ENCODE measurements around the gene CDH3. TPM values are rescaled to one million over a fixed set of nuclear protein-coding genes. Genes with fewer than 3 reads are reported as not detected.
A peak's percentile ranks its signal among the peaks of the same experiment; 100 is the strongest.

The CDH3 gene
- total and polyA plus RNA-seq, 2 of the 13 experiments (the other 11 are each of a cell fraction or from before 2014, with no cell fraction given): 0.11 TPM; not detected in 1

DNA sequence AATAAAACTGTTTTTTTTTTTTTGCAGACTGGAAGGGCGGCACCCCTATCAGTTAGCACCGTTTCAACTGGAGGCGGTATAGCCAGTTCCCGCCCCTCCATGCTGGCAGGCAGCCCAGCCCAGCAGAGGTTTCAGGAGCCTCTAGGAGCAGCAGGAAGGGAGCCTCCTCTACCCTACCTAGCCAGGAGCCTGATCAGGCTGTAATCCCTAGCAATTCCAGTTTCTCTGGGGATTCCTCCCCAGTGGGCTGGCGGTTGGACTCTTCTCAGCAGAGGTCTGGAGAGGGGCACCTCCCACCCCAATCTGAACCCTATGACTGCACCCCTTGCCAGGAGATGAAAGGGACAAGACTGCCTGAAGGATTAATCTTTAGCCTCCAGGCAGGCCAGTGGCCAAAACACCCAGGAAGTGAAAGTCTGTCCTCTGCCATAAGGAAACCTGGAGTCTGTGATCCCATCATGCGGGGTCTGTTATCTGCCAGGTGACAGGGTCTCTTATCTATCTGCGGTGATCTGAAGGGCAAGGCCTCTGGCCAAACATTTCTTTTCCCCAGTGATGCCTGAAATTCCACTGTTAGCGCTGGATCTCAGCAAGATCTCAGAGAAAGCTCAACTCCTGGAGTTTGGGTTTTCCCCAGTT lies 87.1 kb downstream of the CDH3 start (continued):
- TF ChIP-seq ZNF552 (CRISPR knock-in tag; IDR thresholded peaks at IDR 0.05; ENCODE audit: borderline replicate concordance) (peak; percentile 42; the same call in 1 of the 2 replicates), ZNF350 (CRISPR knock-in tag; IDR thresholded peaks at IDR 0.05; ENCODE audit: borderline replicate concordance, low read depth) (no peak; the same call in 1 of the 2 replicates), PHF8 (CRISPR knock-in tag; IDR thresholded peaks at IDR 0.05) (0 out of 2 replicates have a peak, but pooled peaks have one; percentile 36), MTA3 (CRISPR knock-in tag; IDR thresholded peaks at IDR 0.05) (no peak), CHD4 (IDR thresholded peaks at IDR 0.05; ENCODE audit: borderline replicate concordance, low read length) (no peak), RORA (CRISPR knock-in tag; IDR thresholded peaks at IDR 0.05) (no peak), ZNF788 (CRISPR knock-in tag; IDR thresholded peaks at IDR 0.05; ENCODE audit: borderline replicate concordance) (no peak), ZNF761 (CRISPR knock-in tag; conservative IDR thresholded peaks at IDR 0.05) (no peak), POLR2A (IDR thresholded peaks at IDR 0.05; ENCODE audit: insufficient read depth in 1 of 2, low read depth in 2 of 2, low read length in 2 of 2) (no peak), ZNF749 (CRISPR knock-in tag; IDR thresholded peaks at IDR 0.05; ENCODE audit: borderline replicate concordance) (no peak), ZSCAN31 (CRISPR knock-in tag; IDR thresholded peaks at IDR 0.05; ENCODE audit: low read depth) (no peak), DPF2 (CRISPR knock-in tag; IDR thresholded peaks at IDR 0.05; ENCODE audit: borderline replicate concordance, low read depth) (no peak), KDM3A (CRISPR knock-in tag; IDR thresholded peaks at IDR 0.05; ENCODE audit: low read depth) (no peak), HDAC2 (CRISPR knock-in tag; IDR thresholded peaks at IDR 0.05) (peak; percentile 53; the same call in 1 of the 2 replicates), PAF1 (CRISPR knock-in tag; IDR thresholded peaks at IDR 0.05) (no peak), SNRNP70 (IDR thresholded peaks at IDR 0.05; ENCODE audit: low read depth, low read length) (no peak), HMG20A (CRISPR knock-in tag; IDR thresholded peaks at IDR 0.05; ENCODE audit: borderline replicate concordance) (0 out of 2 replicates have a peak, but pooled peaks have one; percentile 12), HNRNPL (IDR thresholded peaks at IDR 0.05; ENCODE audit: low read depth, low read length) (no peak)
- TF ChIP-seq, protein P1, sequence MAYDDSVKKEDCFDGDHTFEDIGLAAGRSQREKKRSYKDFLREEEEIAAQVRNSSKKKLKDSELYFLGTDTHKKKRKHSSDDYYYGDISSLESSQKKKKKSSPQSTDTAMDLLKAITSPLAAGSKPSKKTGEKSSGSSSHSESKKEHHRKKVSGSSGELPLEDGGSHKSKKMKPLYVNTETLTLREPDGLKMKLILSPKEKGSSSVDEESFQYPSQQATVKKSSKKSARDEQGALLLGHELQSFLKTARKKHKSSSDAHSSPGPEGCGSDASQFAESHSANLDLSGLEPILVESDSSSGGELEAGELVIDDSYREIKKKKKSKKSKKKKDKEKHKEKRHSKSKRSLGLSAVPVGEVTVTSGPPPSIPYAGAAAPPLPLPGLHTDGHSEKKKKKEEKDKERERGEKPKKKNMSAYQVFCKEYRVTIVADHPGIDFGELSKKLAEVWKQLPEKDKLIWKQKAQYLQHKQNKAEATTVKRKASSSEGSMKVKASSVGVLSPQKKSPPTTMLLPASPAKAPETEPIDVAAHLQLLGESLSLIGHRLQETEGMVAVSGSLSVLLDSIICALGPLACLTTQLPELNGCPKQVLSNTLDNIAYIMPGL (CRISPR knock-in tag; IDR thresholded peaks at IDR 0.05; ENCODE audit: borderline replicate concordance in 1 of 2, low read depth in 1 of 2): 0 out of 4 replicates have a peak, but pooled peaks of 1 of the 2 experiments have one; percentile 45
- TF ChIP-seq, protein P2, sequence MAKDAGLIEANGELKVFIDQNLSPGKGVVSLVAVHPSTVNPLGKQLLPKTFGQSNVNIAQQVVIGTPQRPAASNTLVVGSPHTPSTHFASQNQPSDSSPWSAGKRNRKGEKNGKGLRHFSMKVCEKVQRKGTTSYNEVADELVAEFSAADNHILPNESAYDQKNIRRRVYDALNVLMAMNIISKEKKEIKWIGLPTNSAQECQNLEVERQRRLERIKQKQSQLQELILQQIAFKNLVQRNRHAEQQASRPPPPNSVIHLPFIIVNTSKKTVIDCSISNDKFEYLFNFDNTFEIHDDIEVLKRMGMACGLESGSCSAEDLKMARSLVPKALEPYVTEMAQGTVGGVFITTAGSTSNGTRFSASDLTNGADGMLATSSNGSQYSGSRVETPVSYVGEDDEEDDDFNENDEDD (CRISPR knock-in tag; IDR thresholded peaks at IDR 0.05; ENCODE audit: borderline replicate concordance): peak; percentile 53; the same call in 1 of the 2 replicates
- TF ChIP-seq, protein P3, sequence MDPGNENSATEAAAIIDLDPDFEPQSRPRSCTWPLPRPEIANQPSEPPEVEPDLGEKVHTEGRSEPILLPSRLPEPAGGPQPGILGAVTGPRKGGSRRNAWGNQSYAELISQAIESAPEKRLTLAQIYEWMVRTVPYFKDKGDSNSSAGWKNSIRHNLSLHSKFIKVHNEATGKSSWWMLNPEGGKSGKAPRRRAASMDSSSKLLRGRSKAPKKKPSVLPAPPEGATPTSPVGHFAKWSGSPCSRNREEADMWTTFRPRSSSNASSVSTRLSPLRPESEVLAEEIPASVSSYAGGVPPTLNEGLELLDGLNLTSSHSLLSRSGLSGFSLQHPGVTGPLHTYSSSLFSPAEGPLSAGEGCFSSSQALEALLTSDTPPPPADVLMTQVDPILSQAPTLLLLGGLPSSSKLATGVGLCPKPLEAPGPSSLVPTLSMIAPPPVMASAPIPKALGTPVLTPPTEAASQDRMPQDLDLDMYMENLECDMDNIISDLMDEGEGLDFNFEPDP (CRISPR knock-in tag; conservative IDR thresholded peaks at IDR 0.05): no peak
- TF ChIP-seq, protein P4, sequence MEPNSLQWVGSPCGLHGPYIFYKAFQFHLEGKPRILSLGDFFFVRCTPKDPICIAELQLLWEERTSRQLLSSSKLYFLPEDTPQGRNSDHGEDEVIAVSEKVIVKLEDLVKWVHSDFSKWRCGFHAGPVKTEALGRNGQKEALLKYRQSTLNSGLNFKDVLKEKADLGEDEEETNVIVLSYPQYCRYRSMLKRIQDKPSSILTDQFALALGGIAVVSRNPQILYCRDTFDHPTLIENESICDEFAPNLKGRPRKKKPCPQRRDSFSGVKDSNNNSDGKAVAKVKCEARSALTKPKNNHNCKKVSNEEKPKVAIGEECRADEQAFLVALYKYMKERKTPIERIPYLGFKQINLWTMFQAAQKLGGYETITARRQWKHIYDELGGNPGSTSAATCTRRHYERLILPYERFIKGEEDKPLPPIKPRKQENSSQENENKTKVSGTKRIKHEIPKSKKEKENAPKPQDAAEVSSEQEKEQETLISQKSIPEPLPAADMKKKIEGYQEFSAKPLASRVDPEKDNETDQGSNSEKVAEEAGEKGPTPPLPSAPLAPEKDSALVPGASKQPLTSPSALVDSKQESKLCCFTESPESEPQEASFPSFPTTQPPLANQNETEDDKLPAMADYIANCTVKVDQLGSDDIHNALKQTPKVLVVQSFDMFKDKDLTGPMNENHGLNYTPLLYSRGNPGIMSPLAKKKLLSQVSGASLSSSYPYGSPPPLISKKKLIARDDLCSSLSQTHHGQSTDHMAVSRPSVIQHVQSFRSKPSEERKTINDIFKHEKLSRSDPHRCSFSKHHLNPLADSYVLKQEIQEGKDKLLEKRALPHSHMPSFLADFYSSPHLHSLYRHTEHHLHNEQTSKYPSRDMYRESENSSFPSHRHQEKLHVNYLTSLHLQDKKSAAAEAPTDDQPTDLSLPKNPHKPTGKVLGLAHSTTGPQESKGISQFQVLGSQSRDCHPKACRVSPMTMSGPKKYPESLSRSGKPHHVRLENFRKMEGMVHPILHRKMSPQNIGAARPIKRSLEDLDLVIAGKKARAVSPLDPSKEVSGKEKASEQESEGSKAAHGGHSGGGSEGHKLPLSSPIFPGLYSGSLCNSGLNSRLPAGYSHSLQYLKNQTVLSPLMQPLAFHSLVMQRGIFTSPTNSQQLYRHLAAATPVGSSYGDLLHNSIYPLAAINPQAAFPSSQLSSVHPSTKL (CRISPR knock-in tag; IDR thresholded peaks at IDR 0.05): peak; percentile 30; the same call in 1 of the 2 replicates
